Activated gamma-delta T cell treated with Interleukin-2 at 50 U/mL for 16 hours (primary cell): ENCODE data around the gene C1QBP.
A peak's percentile ranks its signal among the peaks of the same experiment; 100 is the strongest.
"Not testable (repeated sequence)": the region's sequence is repeated elsewhere in the genome, so short reads cannot be mapped to it uniquely, and the experiment has no call there.

Source experiments
- DNase-seq: peaks from one replicate; pipeline ENCODE4 v3.0.0-alpha.2; 2020

Gene C1QBP, protein sequence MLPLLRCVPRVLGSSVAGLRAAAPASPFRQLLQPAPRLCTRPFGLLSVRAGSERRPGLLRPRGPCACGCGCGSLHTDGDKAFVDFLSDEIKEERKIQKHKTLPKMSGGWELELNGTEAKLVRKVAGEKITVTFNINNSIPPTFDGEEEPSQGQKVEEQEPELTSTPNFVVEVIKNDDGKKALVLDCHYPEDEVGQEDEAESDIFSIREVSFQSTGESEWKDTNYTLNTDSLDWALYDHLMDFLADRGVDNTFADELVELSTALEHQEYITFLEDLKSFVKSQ

DNA sequence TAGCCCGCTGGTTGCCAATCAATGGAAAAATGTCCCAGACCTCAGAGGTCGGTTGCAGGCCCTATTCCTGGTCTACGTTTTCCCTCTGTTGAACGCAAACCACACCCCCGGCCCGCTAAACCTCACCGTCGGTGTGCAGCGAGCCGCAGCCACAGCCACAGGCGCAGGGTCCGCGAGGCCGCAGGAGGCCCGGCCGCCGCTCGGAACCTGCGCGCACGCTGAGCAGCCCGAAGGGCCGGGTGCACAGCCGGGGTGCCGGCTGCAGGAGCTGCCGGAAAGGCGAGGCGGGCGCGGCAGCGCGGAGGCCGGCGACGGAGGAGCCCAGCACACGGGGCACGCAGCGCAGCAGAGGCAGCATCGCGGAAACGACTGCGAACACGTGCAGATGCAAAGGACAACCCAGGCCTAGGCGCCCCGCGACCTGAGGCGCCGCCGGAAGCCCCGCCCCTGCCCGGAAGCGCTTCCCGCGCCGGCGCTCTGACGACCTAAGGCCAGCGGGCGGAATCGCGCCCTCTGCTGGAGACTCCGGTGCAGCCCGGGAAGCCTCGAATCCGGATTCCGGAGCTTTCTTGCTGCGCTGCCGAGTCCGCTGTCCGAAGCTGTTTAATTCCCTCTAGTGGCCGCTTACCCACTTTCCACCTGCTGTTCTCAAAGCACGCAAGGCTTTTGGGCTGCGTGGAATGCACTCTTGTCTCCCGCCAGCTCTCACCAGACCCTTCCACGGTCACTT is at the start of gene C1QBP:
Gene C1QBP (minus strand): TSS at position 440 of the 730 bp plus-strand sequence. CDS start 82 bp downstream, at position 358.
- DNase-seq: peak; percentile 92

DNA sequence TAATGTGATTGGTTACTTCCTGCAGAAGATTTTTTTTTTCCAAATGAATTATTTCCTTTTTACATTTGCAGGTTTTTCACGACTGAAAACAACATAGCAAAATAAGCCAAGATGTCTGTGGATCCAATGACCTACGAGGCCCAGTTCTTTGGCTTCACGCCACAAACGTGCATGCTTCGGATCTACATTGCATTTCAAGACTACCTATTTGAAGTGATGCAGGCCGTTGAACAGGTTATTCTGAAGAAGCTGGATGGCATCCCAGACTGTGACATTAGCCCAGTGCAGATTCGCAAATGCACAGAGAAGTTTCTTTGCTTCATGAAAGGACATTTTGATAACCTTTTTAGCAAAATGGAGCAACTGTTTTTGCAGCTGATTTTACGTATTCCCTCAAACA is 49.8 kb upstream of the C1QBP start:
- DNase-seq: no peak

DNA sequence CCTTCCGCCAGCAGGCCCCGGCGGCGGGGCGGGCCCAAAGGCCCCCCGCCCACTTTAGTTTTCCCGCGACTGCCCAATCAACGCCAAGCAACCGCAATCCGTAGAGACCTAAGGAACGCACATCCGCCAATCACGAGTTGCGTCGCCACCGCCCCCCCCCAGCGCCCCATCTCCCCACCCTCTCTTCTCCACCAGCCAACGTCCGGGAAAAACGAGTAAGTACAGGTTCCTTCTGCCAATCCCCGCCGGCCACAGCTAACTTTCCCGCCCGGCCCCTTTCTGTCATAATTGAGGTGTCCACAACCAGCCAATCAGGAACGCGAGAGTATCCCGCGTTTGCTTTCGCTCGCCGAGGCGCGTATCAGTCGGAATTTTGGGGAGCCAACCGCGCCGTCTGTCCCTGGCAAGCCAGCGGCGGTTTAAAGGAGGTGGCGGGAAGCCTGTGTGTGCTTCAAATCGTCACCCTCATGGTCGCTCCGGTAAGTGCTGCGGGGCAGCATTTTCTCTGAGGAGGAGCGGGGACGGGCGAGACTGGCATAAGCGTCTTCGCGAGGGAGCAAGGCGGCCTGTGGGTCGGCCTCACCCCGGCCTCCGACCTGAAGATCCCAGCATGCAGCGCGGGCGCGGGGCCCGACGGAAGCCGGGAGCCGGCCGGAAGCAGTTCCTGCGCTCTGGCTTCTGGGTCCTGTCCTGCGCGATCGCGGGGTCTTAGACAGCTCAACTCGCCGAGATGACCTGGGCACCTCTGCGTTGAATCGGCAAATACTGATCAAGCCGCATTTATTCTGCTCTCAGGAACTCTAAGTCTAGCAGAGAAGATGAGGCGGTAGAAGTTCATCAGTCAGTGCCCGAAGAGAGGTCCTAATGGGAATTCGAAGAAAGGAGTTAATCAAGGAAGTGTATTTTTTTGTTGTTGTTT is 47.5 kb upstream of the C1QBP start, which contains the start of gene MIS12:
Gene MIS12 (plus strand): TSS at position 361 of the 919 bp plus-strand sequence. CDS start 2,297 bp downstream, outside the sequence.
- DNase-seq: peak; percentile 96

- no peak for DNase-seq
These were observed 46.6 kb upstream of the C1QBP start, which contains the start of gene DERL2 for GRCh38 chr17:5485270-5486205. TSS of gene DERL2 (minus strand) at chr17:5486178. CDS start at chr17:5486161, 17 bp downstream.

GRCh38 chr17:5481451-5481850 is 42.5 kb upstream of the C1QBP start:
- no peak for DNase-seq

- DNase-seq: no peak
These were observed 42.0 kb upstream of the C1QBP start for GRCh38 chr17:5480962-5481361.

- DNase-seq: no peak
These were observed 40.0 kb upstream of the C1QBP start for GRCh38 chr17:5478992-5479391.

DNA sequence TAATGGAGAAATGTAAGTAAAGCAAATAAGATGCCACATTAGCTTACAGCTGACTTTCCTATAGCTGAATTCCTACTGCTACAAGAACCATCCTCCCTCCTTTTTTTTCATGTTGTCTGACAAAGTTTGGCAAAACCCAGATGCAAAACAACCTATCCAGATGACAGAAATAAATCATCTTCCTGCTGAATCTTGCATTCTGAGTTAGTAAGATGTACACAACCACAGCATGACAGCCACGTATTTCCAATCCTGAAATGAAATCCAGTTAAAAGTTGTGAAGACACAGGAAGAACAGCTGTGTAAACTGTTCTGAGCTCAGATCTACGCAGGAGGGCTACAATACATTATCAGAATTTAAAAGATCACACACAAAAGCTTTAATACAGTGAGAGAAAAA is 35.0 kb upstream of the C1QBP start:
- DNase-seq: no peak

GRCh38 chr17:5472511-5472910 is 33.6 kb upstream of the C1QBP start:
- no peak for DNase-seq

DNA sequence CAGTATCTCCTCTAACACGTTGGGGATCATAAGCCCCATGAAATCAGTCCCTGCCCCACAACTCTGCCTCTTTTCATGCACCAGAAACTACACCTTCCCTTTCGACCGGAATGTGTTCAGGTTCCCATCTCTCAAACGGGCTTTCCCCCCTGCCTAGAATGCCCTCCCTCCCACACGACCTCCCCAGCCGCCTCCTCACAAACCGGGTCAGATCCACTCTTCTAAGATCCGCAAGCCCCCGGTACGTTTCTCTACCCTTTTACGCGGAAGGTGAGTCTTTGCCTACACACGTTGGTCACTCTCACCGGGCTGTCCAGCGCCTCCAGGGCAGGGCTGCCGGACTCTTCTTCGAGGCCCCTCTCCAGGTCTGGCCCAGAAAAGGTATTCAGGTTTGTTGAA is 29.1 kb upstream of the C1QBP start:
- no peak for DNase-seq

- DNase-seq: no peak
These were observed 28.5 kb upstream of the C1QBP start for GRCh38 chr17:5467416-5467815.

GRCh38 chr17:5466295-5466694 is 27.3 kb upstream of the C1QBP start:
- DNase-seq: no peak

DNA sequence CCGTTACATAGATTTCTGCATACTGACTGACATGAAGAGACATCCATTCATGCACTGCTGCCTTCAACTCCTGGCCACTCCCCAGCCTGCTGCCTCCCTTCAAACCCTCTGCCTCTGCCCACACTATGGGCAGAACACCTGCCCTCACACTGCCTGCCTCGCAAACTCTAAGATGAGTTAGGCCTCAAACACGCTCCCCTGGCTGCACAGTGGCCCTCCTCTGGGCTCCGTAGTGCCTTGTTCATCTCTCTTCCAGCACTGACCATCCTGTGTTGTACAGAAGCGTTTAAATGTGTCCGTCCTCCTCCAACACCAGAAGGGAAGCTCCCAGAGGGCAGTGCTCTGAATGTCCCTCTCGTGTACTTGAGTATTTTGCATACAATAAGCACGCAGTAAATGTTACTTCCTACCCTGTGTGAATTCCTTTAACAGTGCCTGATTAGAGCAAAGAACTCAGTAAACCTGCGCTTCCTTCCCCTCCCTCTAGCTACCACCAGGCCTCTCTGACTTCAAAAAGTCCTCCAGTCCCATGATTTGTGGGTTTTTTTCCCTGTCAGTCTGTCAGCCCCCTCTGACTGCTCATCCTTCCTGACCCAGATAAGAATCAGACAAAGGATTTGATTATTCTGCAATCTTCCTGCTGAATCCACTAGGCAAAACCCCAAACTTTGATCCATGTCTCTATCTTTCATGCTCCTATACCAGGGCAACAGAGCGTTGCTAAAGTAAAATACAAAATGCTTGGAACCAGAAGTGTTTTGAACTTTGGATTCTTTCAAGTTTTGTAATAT is 26.0 kb upstream of the C1QBP start:
- no peak for DNase-seq

- DNase-seq: no peak
These were observed 7.8 kb upstream of the C1QBP start for GRCh38 chr17:5446786-5447185.

GRCh38 chr17:5444209-5444608 is 5.3 kb upstream of the C1QBP start:
- no peak for DNase-seq

GRCh38 chr17:5443728-5444127 is 4.8 kb upstream of the C1QBP start:
- no peak for DNase-seq

DNA sequence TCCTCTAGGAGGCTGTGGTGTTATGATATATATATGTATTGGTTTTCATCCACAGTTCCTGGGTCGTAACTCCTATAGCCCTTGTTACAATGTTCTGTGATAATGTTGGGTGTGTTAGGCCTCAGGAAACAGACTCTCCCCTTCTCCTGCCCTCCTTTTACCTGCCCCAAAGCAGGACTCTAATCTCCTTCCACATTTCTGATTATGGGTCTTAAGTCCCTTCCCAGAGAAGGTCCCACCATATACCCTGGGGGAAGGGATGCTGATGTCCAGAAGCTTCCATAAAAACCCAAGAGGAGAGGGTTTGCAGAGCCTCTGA is 450 bp upstream of the C1QBP start:
- no peak for DNase-seq

GRCh38 chr17:5437721-5438317 is 1.1 kb downstream of the C1QBP start:
- DNase-seq: no peak

DNA sequence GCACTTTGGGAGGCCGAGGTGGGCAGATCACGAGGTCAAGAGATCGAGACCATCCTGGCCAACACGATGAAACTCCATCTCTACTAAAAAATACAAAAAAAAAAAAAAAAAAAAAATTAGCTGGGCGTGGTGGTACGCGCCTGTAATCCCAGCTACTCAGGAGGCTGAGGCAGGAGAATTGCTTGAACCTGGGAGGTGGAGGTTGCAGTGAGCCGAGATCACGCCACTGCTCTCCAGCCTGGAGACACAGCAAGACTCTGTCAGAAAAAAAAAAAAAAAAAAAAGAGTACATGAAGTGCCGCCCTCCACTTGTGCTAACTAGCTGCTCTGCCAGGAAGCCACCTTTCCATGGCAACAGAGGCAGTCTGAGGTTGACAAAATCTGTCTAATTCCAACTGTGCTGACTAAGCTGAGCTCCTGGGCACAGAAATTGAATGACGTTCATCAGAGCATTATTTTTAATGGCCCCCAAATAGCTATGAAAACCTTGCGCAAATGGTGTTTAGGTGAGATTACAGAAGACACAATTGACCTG is 3.1 kb downstream of the C1QBP start:
- not testable (repeated sequence) for DNase-seq

- DNase-seq: no peak
These were observed 4.0 kb downstream of the C1QBP start for GRCh38 chr17:5434984-5435383.
